Transverse colon (tissue), 3 donors: ENCODE results near the gene MAFF.

Experiments
- POLR2A ChIP-seq: fragments of 450-650 bp; IDR thresholded peaks from one replicate; pipeline ENCODE4 v1.6.1; 2016; ENCODE audit warnings: antibody characterized with exemption, mild to moderate bottlenecking, moderate library complexity
- TF ChIP-seq, protein P1 (sequence below), 5 experiments: fragments of 200-600 bp in 3 of 5; fragments of 450-650 bp in 2 of 5; sonication (generic) in 3 of 5; IDR thresholded peaks; 1 replicate in 2 of 5; 2 replicates in 3 of 5; pipeline ENCODE4 v1.5.1; 2016 to 2017; ENCODE audit warnings: antibody characterized with exemption in 5 of 5, inconsistent platforms in 3 of 5, mild to moderate bottlenecking in 2 of 5, moderate library complexity in 1 of 5

DNA sequence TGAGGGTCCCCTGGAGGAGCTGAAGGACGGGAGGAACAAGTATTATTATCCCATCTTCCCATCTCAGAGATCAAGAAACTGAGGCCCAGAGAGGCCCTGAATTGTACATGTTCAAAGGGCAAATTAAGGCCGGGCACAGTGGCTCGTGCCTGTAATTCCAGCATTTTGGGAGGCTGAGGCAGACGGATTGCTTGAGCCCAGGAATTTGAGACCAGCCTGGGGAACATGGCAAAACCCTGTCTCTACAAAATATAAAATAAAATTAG lies 28.2 kb upstream of the MAFF start:
- TF ChIP-seq, protein P1, sequence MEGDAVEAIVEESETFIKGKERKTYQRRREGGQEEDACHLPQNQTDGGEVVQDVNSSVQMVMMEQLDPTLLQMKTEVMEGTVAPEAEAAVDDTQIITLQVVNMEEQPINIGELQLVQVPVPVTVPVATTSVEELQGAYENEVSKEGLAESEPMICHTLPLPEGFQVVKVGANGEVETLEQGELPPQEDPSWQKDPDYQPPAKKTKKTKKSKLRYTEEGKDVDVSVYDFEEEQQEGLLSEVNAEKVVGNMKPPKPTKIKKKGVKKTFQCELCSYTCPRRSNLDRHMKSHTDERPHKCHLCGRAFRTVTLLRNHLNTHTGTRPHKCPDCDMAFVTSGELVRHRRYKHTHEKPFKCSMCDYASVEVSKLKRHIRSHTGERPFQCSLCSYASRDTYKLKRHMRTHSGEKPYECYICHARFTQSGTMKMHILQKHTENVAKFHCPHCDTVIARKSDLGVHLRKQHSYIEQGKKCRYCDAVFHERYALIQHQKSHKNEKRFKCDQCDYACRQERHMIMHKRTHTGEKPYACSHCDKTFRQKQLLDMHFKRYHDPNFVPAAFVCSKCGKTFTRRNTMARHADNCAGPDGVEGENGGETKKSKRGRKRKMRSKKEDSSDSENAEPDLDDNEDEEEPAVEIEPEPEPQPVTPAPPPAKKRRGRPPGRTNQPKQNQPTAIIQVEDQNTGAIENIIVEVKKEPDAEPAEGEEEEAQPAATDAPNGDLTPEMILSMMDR (IDR thresholded peaks at IDR 0.05), result no peak
- no peak for TF ChIP-seq POLR2A
